NK-92 treated with Interleukin-12 subunit alpha and Interleukin-12 subunit beta, amount 100 ng/mL, for 24 hours (cell line): Measurements from ENCODE around the gene FXR1.

Experiments used
- DNase-seq: peaks from one replicate; lab custom pipeline; 2025; lab: John Stamatoyannopoulos, UW

The FXR1 gene

DNA sequence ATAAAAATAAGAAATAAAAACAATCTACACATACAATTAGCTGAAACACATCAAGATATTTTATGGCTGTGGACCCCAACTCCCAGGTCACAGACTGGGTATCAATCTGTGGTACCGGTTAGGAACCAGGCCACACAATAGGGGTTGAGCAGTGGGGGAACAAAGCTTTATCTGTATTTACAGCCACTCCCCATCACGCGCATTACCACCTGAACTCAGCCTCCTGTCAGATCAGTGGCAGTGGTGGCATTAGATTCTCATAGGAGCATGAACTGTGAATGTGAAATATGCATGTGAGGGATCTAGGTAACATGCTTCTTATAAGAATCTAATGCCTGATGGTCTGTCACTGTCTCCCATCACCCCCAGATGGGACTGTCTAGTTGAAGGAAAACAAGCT is 94.8 kb downstream of the FXR1 start:
- no peak for DNase-seq

DNA sequence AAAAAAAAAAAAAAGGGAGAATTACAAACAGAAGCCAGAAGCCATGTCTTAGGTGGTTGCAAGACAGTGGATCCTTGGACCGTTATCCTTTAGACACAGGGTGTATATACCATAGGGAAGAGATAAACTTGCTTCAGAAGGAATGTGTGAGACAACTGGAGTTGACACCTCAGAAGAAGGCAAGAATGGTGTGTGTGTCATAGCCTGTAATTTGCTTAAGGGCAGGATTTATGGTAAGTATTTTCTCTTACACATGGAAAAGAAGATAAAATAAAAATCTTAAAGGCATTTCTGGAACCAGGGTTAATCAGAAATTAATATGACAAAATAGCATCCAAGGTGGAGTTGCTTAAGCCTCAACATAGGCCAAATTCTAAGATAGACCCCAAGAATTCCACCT is 96.3 kb downstream of the FXR1 start:
- no peak for DNase-seq

DNA sequence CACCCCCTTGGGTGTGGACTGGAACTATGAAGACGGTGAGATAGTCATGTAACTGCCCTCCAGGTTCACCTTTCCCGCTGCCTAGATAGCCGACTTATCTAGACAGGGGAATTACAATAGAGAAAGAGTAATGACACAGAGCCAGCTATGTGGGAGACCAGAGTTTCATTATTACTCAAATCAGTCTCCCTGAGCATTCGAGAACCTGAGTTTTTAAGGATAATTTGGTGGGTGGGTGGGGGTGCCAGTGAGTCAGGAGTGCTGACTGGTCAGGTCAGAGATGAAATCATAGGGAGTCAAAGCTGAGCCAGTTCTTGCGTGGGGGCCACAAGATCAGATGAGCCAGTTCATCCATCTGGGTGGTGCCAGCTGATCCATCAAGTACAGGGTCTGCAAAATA is 96.8 kb downstream of the FXR1 start:
- DNase-seq, result no peak

DNA sequence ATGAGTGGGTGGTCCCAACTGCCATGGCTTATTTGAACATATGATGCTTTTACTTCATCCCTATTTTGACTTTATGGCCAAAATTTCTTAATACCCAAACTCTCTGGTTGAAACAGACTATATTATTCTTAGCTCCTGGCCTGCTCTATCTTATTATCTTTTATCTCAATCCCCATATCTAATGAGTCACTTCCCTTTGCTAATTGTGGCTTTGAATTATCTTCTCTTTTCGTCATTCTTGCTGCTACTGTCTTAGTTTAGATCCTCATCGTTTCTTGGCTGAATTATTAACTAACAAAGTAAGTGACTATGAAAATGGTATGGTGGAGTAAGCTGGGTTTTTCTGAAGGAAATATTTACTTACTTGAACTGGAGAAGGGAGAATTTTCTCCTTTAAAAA is 105.2 kb downstream of the FXR1 start:
- no peak for DNase-seq

DNA sequence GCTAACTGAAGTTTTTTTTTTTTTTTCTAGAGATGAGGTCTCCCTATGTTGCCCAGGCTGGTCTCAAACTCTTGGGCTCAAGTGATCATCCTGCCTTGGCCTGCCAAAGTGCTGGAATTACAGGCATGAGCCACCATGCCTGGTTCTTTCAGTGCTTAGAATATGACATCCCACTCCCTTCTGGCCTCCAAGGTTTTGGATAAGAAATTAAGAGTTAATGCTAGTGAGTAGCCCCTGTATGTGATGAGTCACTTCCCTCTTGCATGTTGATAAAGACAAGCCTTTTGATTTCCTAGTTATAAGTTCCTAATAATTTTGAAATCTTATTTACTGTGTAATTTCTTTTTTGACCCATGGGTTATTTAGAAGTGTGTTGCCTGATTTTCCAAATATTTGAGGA is 112.7 kb downstream of the FXR1 start:
- no peak for DNase-seq

DNA sequence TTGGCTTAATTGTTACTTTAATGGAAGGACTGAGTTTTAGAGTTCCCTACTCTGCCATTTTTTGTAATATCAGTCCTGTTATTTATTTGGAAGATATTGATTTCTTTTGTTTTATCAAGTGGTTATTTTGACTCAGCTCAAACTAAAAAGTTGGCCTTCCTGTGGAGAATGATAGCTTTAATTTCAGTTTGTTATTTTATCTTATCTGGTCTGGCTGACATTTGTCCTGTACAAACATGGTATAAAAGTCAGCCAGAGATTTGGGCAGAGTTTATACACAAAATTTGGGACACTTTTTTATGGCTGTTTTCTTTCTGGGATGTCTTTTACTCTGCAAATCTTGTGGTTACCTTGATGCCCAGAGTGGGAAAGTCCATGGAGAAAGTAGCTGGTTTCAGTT is 118.5 kb downstream of the FXR1 start:
- no peak for DNase-seq
